HG03139 (cell line): Measurements from ENCODE around the gene NSMF.

Source experiments
- ATAC-seq: cut with Tn5 transposase; IDR thresholded peaks from one replicate; pipeline ENCODE4 v1.9.1; 2021; ENCODE audit not compliant: unreplicated experiment

Gene NSMF

GRCh38 chr9:137492464-137493363 lies 33.6 kb upstream of the NSMF start:
- ATAC-seq = no peak

GRCh38 chr9:137491735-137492432 lies 32.8 kb upstream of the NSMF start:
- ATAC-seq = no peak

DNA sequence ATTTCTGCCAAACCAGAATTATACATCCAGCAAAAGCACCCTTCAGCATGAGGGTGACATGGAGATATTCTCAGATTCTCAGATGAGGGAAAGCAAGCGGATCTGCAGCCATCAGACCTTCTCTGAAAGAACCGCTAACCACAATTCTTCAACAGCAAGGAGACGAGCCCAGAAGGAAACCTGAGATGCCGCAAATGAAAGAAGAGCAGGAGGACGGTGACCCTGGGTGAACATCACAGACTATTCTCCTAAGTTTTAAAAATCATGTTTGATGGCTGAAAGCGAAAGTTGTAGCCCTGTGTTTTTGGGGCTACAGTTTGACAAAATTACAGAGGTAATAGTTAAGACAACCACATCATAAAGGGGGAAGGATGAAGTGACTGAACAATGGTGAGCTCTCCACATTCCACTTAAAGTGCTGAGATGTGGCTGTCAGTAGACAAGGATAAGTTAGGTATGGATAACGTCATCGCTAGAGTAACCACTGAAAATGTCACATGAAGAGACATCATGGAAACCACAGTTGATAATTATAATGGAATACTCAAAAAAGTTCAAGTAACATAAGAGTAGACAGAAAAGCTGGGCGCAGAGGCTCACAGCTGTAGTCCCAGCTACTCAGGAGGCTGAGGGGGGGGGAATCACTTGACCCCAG lies 31.5 kb upstream of the NSMF start:
- no peak for ATAC-seq

- no peak for ATAC-seq
Observed at GRCh38 chr9:137488906-137489305, 29.8 kb upstream of the NSMF start.

DNA sequence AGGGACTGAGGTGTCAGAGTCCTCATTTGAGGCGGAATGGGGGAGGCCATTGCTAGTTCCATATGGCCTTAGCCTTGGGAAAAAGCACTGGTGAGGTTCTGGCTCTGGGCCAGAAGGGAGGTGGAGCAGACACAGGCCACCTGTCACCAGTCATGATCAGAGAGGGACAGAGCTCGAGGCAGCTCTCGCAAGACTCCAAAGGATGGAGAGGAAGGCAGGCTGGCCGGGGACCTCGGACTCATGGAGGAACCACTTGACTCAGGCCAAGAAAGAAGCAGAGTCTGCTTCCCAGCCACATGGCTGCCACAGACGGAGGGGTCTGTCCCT lies 29.2 kb upstream of the NSMF start:
- no peak for ATAC-seq

- ATAC-seq = no peak
Observed at GRCh38 chr9:137487454-137488326, 28.6 kb upstream of the NSMF start.

GRCh38 chr9:137486545-137487453 lies 27.7 kb upstream of the NSMF start:
- no peak for ATAC-seq

GRCh38 chr9:137486141-137486490 lies 27.0 kb upstream of the NSMF start:
- ATAC-seq = no peak

DNA sequence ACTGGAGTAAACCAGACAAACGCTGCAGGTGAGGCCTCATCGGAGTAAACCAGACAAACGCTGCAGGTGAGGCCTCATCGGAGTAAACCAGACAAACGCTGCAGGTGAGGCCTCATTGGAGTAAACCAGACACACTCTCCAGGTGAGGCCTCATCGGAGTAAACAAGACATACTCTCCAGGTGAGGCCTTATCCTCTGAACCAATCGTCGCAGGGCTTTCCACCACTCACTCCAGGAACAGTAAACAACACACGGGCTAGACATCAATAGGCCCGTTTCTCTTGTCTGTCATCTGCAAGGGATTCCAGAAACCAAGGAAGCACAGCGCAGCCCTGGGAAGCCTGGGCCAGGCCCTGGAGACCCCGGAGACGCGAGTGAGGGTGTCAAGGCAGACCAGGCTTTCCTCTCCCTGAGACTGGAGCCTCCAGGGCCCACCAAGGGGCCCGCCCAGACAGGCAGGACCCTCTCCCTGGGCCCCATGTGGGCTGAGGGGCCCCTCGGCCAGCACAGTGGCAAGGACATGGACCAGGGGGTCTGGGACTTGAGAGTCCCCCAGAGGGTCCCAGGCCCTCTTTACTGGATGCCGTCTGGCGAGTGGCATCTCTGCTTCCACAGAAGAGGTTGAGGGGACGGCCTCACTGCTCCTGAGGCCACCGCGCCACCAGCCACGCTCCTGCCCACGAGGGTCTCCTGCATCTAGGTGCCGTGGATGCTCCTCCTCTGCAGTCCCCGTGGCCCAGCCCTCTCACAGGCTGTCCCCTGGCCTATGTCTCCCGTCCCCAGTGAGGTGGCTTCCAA lies 26.4 kb upstream of the NSMF start:
- ATAC-seq = no peak

GRCh38 chr9:137484551-137485315 lies 25.6 kb upstream of the NSMF start:
- ATAC-seq = no peak

DNA sequence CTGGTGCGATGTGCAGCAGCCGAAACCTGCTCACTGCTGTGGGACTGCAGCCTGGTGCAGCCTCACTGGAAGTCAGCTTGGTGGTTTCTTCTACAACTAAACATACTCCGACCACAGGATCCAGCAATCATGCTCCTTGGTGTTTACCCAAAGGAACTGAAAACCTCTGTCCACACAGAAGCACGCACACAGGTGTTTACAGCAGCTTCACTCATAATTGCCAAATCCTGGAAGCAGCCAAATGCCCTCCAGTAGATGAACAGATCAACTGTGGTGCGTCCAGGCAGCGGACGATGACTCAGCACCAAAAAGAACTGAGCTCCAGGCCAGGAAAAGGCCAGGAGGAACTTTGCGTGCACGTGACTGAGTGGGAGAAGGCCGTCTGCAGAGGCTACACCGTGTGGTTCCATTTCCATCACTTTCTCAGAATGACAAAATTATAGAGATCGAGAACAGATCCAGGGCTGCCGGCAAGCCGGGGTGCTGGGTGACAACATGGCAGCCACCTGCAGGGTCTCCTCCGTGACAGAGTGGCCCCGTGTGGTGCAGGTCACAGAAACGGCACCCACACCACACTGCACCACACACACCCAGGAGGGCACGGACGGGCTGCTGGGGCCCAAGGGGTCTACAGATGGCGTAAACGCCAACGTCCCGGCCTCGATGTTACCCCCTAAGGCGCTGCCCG lies 23.1 kb upstream of the NSMF start:
- ATAC-seq = no peak

DNA sequence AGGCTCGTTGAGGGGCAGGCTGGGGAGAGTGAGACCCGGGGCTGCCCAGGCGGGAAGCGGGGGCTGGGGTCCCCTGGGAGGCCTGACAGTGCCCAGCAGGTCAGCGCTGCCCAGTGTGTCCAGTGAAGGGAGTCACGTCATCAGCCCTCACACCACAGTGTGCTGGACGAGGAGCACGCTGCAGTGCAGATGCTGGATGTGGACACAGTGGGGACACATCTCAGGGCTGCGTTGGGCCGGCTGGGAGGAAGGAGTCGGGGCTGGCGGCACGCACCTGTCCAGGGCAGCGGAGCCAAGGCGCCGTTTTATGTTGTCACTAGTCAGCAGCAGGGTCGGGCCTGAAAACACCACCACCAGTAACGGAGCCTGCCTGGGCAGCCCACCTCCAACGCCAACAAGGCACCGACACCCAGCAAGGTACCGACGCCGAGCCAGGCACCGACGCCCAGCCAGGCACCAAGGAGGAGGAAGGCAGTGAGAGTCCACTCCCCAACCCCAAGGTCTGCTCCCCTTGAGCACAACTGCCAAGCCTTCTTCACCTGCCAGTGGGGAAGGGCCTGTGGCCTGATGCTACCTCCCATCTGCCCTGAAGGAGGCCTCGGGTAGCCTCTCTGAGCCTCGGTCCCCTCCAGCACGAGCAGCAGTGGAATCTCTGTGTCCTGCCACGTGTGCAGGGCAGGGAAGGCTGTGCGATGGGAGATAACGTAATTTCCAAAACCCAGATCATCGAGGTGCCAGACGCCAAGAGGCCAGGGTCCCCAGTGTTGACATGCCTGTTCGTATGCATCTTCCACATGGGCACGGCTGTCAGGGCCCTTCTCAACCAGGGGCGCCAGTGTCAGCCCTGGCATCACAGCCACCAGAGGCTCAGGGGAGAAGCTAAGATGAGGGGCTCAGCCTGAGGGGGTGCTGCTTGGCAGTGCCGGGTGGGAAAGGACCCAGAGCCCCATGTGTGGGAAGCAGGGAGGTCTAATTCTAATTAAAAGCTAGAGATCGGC lies 21.9 kb upstream of the NSMF start:
- ATAC-seq = no peak

GRCh38 chr9:137479892-137480685 lies 21.0 kb upstream of the NSMF start:
- no peak for ATAC-seq

GRCh38 chr9:137478962-137479861 lies 20.1 kb upstream of the NSMF start:
- ATAC-seq = no peak

- no peak for ATAC-seq
Observed at GRCh38 chr9:137478613-137478961, 19.5 kb upstream of the NSMF start.
